ENCODE results near the gene PTGR3.

PTGR3 gene

GRCh38 chr18:75167759-75168618, 41.0 kb downstream of the PTGR3 start:
- DNase-seq: no peak

GRCh38 chr18:75167137-75167536, 41.8 kb downstream of the PTGR3 start:
- DNase-seq: no peak

GRCh38 chr18:75165926-75166325, 43.0 kb downstream of the PTGR3 start:
- DNase-seq: no peak

GRCh38 chr18:75164479-75164878, 44.5 kb downstream of the PTGR3 start:
- DNase-seq: no peak

- DNase-seq: no peak
Measured at GRCh38 chr18:75163736-75164135, 45.2 kb downstream of the PTGR3 start.

GRCh38 chr18:75162978-75163377, 46.0 kb downstream of the PTGR3 start:
- DNase-seq: no peak

GRCh38 chr18:75162467-75162866, 46.5 kb downstream of the PTGR3 start:
- no peak for DNase-seq

GRCh38 chr18:75161256-75162028, 47.5 kb downstream of the PTGR3 start:
- DNase-seq: no peak

GRCh38 chr18:75160364-75160763, 48.6 kb downstream of the PTGR3 start:
- no peak for DNase-seq

GRCh38 chr18:75159646-75160356, 49.1 kb downstream of the PTGR3 start:
- DNase-seq: no peak

GRCh38 chr18:75159238-75159518, 49.8 kb downstream of the PTGR3 start:
- DNase-seq: no peak

Measured in GOT3 (cell line).